Esophagus muscularis mucosa (tissue), 4 donors: ENCODE data around the gene PRSS38. TPM values are rescaled to one million over a fixed set of nuclear protein-coding genes. Genes with fewer than 3 reads are reported as not detected.

Experiments used
- DNase-seq: peaks from one replicate; pipeline ENCODE4 v3.0.0-alpha.2; 2017; ENCODE audit errors: extremely low spot score
- H3K27ac ChIP-seq, 4 donors: fragments of 200-600 bp; sonication (generic); replicated peaks in 1 of 4; 1 replicate in 3 of 4; 2 replicates in 1 of 4; pipeline ENCODE4 v1.5.1; 2016 to 2019; ENCODE audit warnings: mild to moderate bottlenecking in 1 of 4
- H3K27me3 ChIP-seq, 4 donors: fragments of 200-600 bp; sonication (generic); one replicate each; pipeline versions ENCODE4 v1.5.1 to v1.6.0; 2016 to 2019
- H3K36me3 ChIP-seq, 4 donors: fragments of 200-600 bp; sonication (generic); one replicate each; pipeline ENCODE4 v1.5.1; 2016 to 2019
- H3K4me1 ChIP-seq, 4 donors: fragments of 200-600 bp; sonication (generic); one replicate each; pipeline ENCODE4 v1.5.1; 2016 to 2019
- H3K4me3 ChIP-seq, 4 donors: fragments of 200-600 bp; sonication (generic); 1 replicate in 2 of 4; 2 replicates in 2 of 4; pipeline ENCODE4 v1.5.1; 2016 to 2019; ENCODE audit warnings: mild to moderate bottlenecking in 4 of 4, moderate library complexity in 1 of 4
- H3K9me3 ChIP-seq, 4 donors: fragments of 200-600 bp; sonication (generic); 1 replicate in 3 of 4; 2 replicates in 1 of 4; pipeline ENCODE4 v1.5.1; 2016 to 2019
- CTCF ChIP-seq, 3 experiments: fragments of 200-600 bp in 2 of 3; fragments of 450-650 bp in 1 of 3; sonication (generic) in 2 of 3; IDR thresholded peaks; one replicate each; pipeline ENCODE4 v1.5.1; 2017 to 2019; ENCODE audit warnings: antibody characterized with exemption in 3 of 3, mild to moderate bottlenecking in 2 of 3, moderate library complexity in 1 of 3
- EP300 ChIP-seq: sonication (generic); formaldehyde crosslinking; IDR thresholded peaks from one replicate; pipeline ENCODE4 v1.6.1; 2017; ENCODE audit warnings: antibody characterized with exemption
- POLR2A ChIP-seq: fragments of 450-650 bp; IDR thresholded peaks from one replicate; pipeline ENCODE4 v1.6.1; 2017; ENCODE audit warnings: antibody characterized with exemption, moderate library complexity, mild to moderate bottlenecking, low read depth
- POLR2AphosphoS5 ChIP-seq, 2 donors: sonication (generic); formaldehyde crosslinking; IDR thresholded peaks; one replicate each; pipeline ENCODE4 v1.6.1; 2017; ENCODE audit warnings: antibody characterized with exemption in 2 of 2
- WGBS: methylation state at CpG from one replicate; pipeline ENCODE4 v1.1.5; 2018; 5-methylcytosine and 5-hydroxymethylcytosine counted together
- intact Hi-C: fragments of 100-400 bp; cut with DNase I; formaldehyde crosslinking; loops from one replicate; pipeline ENCODE4 v1.15.1; 2023
- total RNA-seq, 4 donors: library from RNA; depleted of rRNA; stranded (reverse); fragments of >200 nt; gene quantifications; one replicate each; pipeline versions ENCODE4 v1.1.0 to v1.2.1, GENCODE V29; 2016

The PRSS38 gene
- total RNA-seq, 4 donors from 2014 or later = not detected

GRCh38 chr1:227886503-227886961, 71.1 kb downstream of the PRSS38 start:
- H3K36me3 ChIP-seq = no peaks in the 10 kb centered on the region
- H3K9me3 ChIP-seq = no peaks in the 10 kb centered on the region
- intact Hi-C loops = loop anchor here (2.0 to 5.0 kb wide), 2 partner anchors 61 to 98 kb away; partner anchors contain the start of gene WNT9A
- TF ChIP-seq EP300 (no peak), POLR2AphosphoS5 (IDR thresholded peaks at IDR 0.05) (no peak), CTCF (IDR thresholded peaks at IDR 0.05) (no peak), POLR2A (no peak)
- WGBS = 22% methylated on average over 4 of the region's 18 CpGs
- peak overlapping the region; percentile 65 to 76 (median 68) for H3K4me3 ChIP-seq
- no peak for DNase-seq
- peaks cover 0 to 5% (median 0%) of the 10 kb centered on the region in 4 donors for H3K27me3 ChIP-seq
- H3K4me1 ChIP-seq = peaks cover 24 to 40% (median 30%) of the 10 kb centered on the region in 4 donors
- peak overlapping the region; percentile 94 to 97 (median 96) for H3K27ac ChIP-seq

- Histone ChIP-seq H3K27me3 (peaks cover 0 to 5% (median 0%) of the 10 kb centered on the region in 4 donors), H3K36me3 (no peaks in the 10 kb centered on the region), H3K27ac (peak overlapping the region; percentile 94 to 97 (median 96)), H3K4me3 (peak overlapping the region; percentile 65 to 76 (median 68)), H3K4me1 (peaks cover 24 to 40% (median 30%) of the 10 kb centered on the region in 4 donors), H3K9me3 (no peaks in the 10 kb centered on the region)
- TF ChIP-seq EP300 = no peak
- peak; percentile 62 to 73 for TF ChIP-seq POLR2AphosphoS5 (IDR thresholded peaks at IDR 0.05)
- no peak for TF ChIP-seq POLR2A
- TF ChIP-seq CTCF (IDR thresholded peaks at IDR 0.05) = no peak
- intact Hi-C loops = loop anchor here (2.0 to 5.0 kb wide), 2 partner anchors 60 to 98 kb away; partner anchors contain the start of gene WNT9A
- WGBS = 10% methylated on average over 27 of the region's 30 CpGs
- DNase-seq = peak; percentile 92
Measured at GRCh38 chr1:227886993-227887696, 71.7 kb downstream of the PRSS38 start.

DNA sequence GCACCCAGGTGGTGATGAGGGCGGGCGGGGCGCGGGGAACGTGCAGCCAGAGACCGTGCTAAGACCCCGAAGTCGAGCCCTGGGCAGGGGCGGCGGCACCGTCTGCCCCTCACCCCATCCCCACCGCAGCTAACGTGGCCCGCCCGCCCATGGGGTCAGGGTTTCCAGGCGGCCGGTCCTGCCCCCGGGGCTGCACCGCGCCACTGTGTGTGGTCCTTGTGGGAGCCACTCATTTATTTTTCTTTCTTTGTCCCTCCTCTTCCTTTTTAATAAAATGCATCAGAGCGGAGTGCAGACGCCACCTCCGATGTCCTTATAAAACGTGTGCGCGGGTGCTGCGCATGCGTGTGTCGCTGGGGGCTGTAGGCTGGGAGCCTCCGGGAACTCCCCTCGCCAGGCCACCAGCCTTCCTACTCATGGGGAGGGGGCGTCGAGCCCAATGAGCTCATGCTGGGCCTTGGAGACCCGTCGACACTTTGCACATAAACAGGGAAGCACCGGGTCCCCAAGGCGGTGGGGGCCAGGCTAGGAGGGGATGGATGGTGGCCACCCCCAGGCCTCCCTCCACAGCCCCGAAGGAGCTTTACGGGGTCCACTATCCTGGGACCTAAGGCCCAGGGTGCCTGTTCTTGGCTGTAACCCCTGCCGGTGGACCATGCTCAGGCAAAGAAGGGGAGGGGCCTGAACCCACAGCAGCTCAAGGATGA, 72.4 kb downstream of the PRSS38 start:
- peak; percentile 93 for DNase-seq
- H3K9me3 ChIP-seq = no peaks in the 10 kb centered on the region
- H3K36me3 ChIP-seq = no peaks in the 10 kb centered on the region
- intact Hi-C loops = loop anchor here (2.0 to 5.0 kb wide), 2 partner anchors 59 to 99 kb away; partner anchors contain the start of gene WNT9A
- TF ChIP-seq EP300 (no peak), CTCF (IDR thresholded peaks at IDR 0.05) (no peak), POLR2AphosphoS5 (IDR thresholded peaks at IDR 0.05) (peak; percentile 70 to 86)
- WGBS = 25% methylated on average over 26 of the region's 40 CpGs
- peak overlapping the region; percentile 94 to 97 (median 96) for H3K27ac ChIP-seq
- peaks cover 0 to 5% (median 0%) of the 10 kb centered on the region in 4 donors for H3K27me3 ChIP-seq
- H3K4me1 ChIP-seq = peaks cover 24 to 40% (median 30%) of the 10 kb centered on the region in 4 donors
- peak overlapping the region; percentile 65 to 76 (median 68) for H3K4me3 ChIP-seq

DNA sequence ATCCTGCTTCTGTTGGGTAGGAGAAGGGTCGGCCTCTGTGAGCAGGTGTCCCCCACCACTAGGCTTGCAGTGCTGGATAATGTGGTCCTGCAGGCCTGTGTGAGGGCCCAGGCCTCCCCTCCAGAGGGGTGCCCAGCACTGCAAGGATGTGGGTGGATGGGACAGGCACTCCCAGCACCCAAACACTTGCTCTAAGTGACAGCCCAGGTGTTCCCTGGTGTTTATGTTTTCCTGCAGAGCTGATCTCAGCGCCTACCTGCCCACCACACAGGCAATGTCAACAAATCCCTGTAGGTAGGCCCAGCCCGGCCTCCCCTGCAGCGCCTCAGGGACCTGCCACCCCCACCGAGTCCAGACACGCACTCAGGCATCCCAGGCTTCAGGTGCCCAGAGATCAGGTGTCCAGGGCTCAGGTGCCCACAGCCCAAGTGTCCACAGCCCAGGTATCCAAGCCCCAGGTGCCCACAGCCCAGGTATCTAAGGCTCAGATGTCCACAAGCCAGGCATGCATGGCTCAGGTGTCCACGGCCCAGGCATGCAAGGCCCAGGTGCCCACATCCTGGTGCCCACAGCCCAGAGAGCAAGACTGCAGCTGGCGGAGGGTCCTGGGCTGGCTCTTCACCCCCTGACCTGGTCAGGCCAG, 73.0 kb downstream of the PRSS38 start:
- WGBS = 96% methylated on average over 8 of the region's 8 CpGs
- Histone ChIP-seq H3K4me1 (peaks cover 24 to 40% (median 30%) of the 10 kb centered on the region in 4 donors), H3K27ac (peak overlapping the region; percentile 94 to 97 (median 96)), H3K9me3 (no peaks in the 10 kb centered on the region), H3K4me3 (peak overlapping the region in 1 of 4 donors; percentile 66), H3K36me3 (no peaks in the 10 kb centered on the region), H3K27me3 (peaks cover 0 to 5% (median 0%) of the 10 kb centered on the region in 4 donors)
- TF ChIP-seq POLR2A = no peak
- TF ChIP-seq CTCF (IDR thresholded peaks at IDR 0.05) = no peak
- TF ChIP-seq POLR2AphosphoS5 (IDR thresholded peaks at IDR 0.05) = no peak
- no peak for TF ChIP-seq EP300
- peak; percentile 91 for DNase-seq
- intact Hi-C loops = loop anchor here (5.0 kb wide), 1 partner anchor 59 kb away; the partner anchor contains the start of gene WNT9A
